ENCODE results near the gene GRIA4.

The GRIA4 gene

GRCh38 chr11:105673089-105673488 is 63.2 kb downstream of the GRIA4 start:
- Histone ChIP-seq H3K4me1 (ENCODE audit: control insufficient read depth, insufficient read depth, low read length) (no peaks in the 10 kb centered on the region), H3K4me3 (ENCODE audit: insufficient read depth, low read depth, low read length) (no peak overlapping the region), H3K9me3 (ENCODE audit: control insufficient read depth, low read length) (no peaks in the 10 kb centered on the region), H3K27ac (ENCODE audit: insufficient read depth, low read depth, low read length, poor library complexity, severe bottlenecking) (no peak overlapping the region), H3K27me3 (ENCODE audit: control insufficient read depth, insufficient read depth, low read length, poor library complexity, severe bottlenecking) (no peaks in the 10 kb centered on the region), H3K36me3 (ENCODE audit: control insufficient read depth, insufficient read depth, low read length) (no peaks in the 10 kb centered on the region)
- 34 to 35% methylated on average over 2 to 3 of the region's 3 CpGs for WGBS, 2 experiments

GRCh38 chr11:105689631-105690030 is 79.8 kb downstream of the GRIA4 start:
- no peaks in the 10 kb centered on the region for H3K27me3 ChIP-seq (ENCODE audit: control insufficient read depth, insufficient read depth, low read length, poor library complexity, severe bottlenecking)
- WGBS, 2 experiments, result 91 to 98% methylated on average over 2 of the region's 2 CpGs
- H3K9me3 ChIP-seq (ENCODE audit: control insufficient read depth, low read length), result no peaks in the 10 kb centered on the region
- no peaks in the 10 kb centered on the region for H3K4me1 ChIP-seq (ENCODE audit: control insufficient read depth, insufficient read depth, low read length)
- no peaks in the 10 kb centered on the region for H3K36me3 ChIP-seq (ENCODE audit: control insufficient read depth, insufficient read depth, low read length)
- H3K4me3 ChIP-seq (ENCODE audit: insufficient read depth, low read depth, low read length), result no peak overlapping the region
- H3K27ac ChIP-seq (ENCODE audit: insufficient read depth, low read depth, low read length, poor library complexity, severe bottlenecking), result no peak overlapping the region

GRCh38 chr11:105690467-105690866 is 80.6 kb downstream of the GRIA4 start:
- WGBS, 2 experiments, result 83% methylated on average over 1 of the region's 1 CpG; no CpG with 5 or more reads in 1 of the 2 experiments
- Histone ChIP-seq H3K36me3 (ENCODE audit: control insufficient read depth, insufficient read depth, low read length) (no peaks in the 10 kb centered on the region), H3K4me3 (ENCODE audit: insufficient read depth, low read depth, low read length) (no peak overlapping the region), H3K9me3 (ENCODE audit: control insufficient read depth, low read length) (no peaks in the 10 kb centered on the region), H3K4me1 (ENCODE audit: control insufficient read depth, insufficient read depth, low read length) (no peaks in the 10 kb centered on the region), H3K27me3 (ENCODE audit: control insufficient read depth, insufficient read depth, low read length, poor library complexity, severe bottlenecking) (no peaks in the 10 kb centered on the region), H3K27ac (ENCODE audit: insufficient read depth, low read depth, low read length, poor library complexity, severe bottlenecking) (no peak overlapping the region)

- H3K9me3 ChIP-seq (ENCODE audit: control insufficient read depth, low read length), result no peaks in the 10 kb centered on the region
- H3K4me1 ChIP-seq (ENCODE audit: control insufficient read depth, insufficient read depth, low read length), result no peaks in the 10 kb centered on the region
- no peak overlapping the region for H3K4me3 ChIP-seq (ENCODE audit: insufficient read depth, low read depth, low read length)
- no peak overlapping the region for H3K27ac ChIP-seq (ENCODE audit: insufficient read depth, low read depth, low read length, poor library complexity, severe bottlenecking)
- WGBS, 2 experiments, result 100% methylated on average over 2 of the region's 2 CpGs; no CpG with 5 or more reads in 1 of the 2 experiments
- no peaks in the 10 kb centered on the region for H3K27me3 ChIP-seq (ENCODE audit: control insufficient read depth, insufficient read depth, low read length, poor library complexity, severe bottlenecking)
- H3K36me3 ChIP-seq (ENCODE audit: control insufficient read depth, insufficient read depth, low read length), result no peaks in the 10 kb centered on the region
Measured at GRCh38 chr11:105693075-105693759, 83.3 kb downstream of the GRIA4 start.

- H3K27me3 ChIP-seq (ENCODE audit: control insufficient read depth, insufficient read depth, low read length, poor library complexity, severe bottlenecking), result no peaks in the 10 kb centered on the region
- no peaks in the 10 kb centered on the region for H3K9me3 ChIP-seq (ENCODE audit: control insufficient read depth, low read length)
- WGBS, 2 experiments, result 91 to 96% methylated on average over 1 to 2 of the region's 2 CpGs
- H3K4me3 ChIP-seq (ENCODE audit: insufficient read depth, low read depth, low read length), result no peak overlapping the region
- H3K36me3 ChIP-seq (ENCODE audit: control insufficient read depth, insufficient read depth, low read length), result no peaks in the 10 kb centered on the region
- no peak overlapping the region for H3K27ac ChIP-seq (ENCODE audit: insufficient read depth, low read depth, low read length, poor library complexity, severe bottlenecking)
- H3K4me1 ChIP-seq (ENCODE audit: control insufficient read depth, insufficient read depth, low read length), result no peaks in the 10 kb centered on the region
Measured at GRCh38 chr11:105696000-105696399, 86.1 kb downstream of the GRIA4 start.

- H3K36me3 ChIP-seq (ENCODE audit: control insufficient read depth, insufficient read depth, low read length), result no peaks in the 10 kb centered on the region
- no peak overlapping the region for H3K27ac ChIP-seq (ENCODE audit: insufficient read depth, low read depth, low read length, poor library complexity, severe bottlenecking)
- 50 to 57% methylated on average over 1 of the region's 1 CpG for WGBS, 2 experiments
- H3K9me3 ChIP-seq (ENCODE audit: control insufficient read depth, low read length), result no peaks in the 10 kb centered on the region
- H3K27me3 ChIP-seq (ENCODE audit: control insufficient read depth, insufficient read depth, low read length, poor library complexity, severe bottlenecking), result no peaks in the 10 kb centered on the region
- H3K4me3 ChIP-seq (ENCODE audit: insufficient read depth, low read depth, low read length), result no peak overlapping the region
- H3K4me1 ChIP-seq (ENCODE audit: control insufficient read depth, insufficient read depth, low read length), result no peaks in the 10 kb centered on the region
Measured at GRCh38 chr11:105697291-105697690, 87.4 kb downstream of the GRIA4 start.

GRCh38 chr11:105699203-105699602 is 89.3 kb downstream of the GRIA4 start:
- Histone ChIP-seq H3K27me3 (ENCODE audit: control insufficient read depth, insufficient read depth, low read length, poor library complexity, severe bottlenecking) (no peaks in the 10 kb centered on the region), H3K4me3 (ENCODE audit: insufficient read depth, low read depth, low read length) (no peak overlapping the region), H3K9me3 (ENCODE audit: control insufficient read depth, low read length) (no peaks in the 10 kb centered on the region), H3K4me1 (ENCODE audit: control insufficient read depth, insufficient read depth, low read length) (no peaks in the 10 kb centered on the region), H3K27ac (ENCODE audit: insufficient read depth, low read depth, low read length, poor library complexity, severe bottlenecking) (no peak overlapping the region), H3K36me3 (ENCODE audit: control insufficient read depth, insufficient read depth, low read length) (no peaks in the 10 kb centered on the region)
- WGBS, 2 experiments, result 92 to 100% methylated on average over 2 to 3 of the region's 3 CpGs

GRCh38 chr11:105700271-105700670 is 90.4 kb downstream of the GRIA4 start:
- Histone ChIP-seq H3K36me3 (ENCODE audit: control insufficient read depth, insufficient read depth, low read length) (no peaks in the 10 kb centered on the region), H3K27ac (ENCODE audit: insufficient read depth, low read depth, low read length, poor library complexity, severe bottlenecking) (no peak overlapping the region)

GRCh38 chr11:105701098-105701497 is 91.2 kb downstream of the GRIA4 start:
- H3K27ac ChIP-seq (ENCODE audit: insufficient read depth, low read depth, low read length, poor library complexity, severe bottlenecking), result no peak overlapping the region
- H3K36me3 ChIP-seq (ENCODE audit: control insufficient read depth, insufficient read depth, low read length), result no peaks in the 10 kb centered on the region
- no peak overlapping the region for H3K4me3 ChIP-seq (ENCODE audit: insufficient read depth, low read depth, low read length)
- H3K9me3 ChIP-seq (ENCODE audit: control insufficient read depth, low read length), result no peaks in the 10 kb centered on the region
- H3K27me3 ChIP-seq (ENCODE audit: control insufficient read depth, insufficient read depth, low read length, poor library complexity, severe bottlenecking), result no peaks in the 10 kb centered on the region
- WGBS, 2 experiments, result 94 to 97% methylated on average over 3 of the region's 3 CpGs
- no peaks in the 10 kb centered on the region for H3K4me1 ChIP-seq (ENCODE audit: control insufficient read depth, insufficient read depth, low read length)

More at GRCh38 chr11:105700271-105700670, 90.4 kb downstream of the GRIA4 start:
- Histone ChIP-seq H3K4me1 (ENCODE audit: control insufficient read depth, insufficient read depth, low read length) (no peaks in the 10 kb centered on the region), H3K27me3 (ENCODE audit: control insufficient read depth, insufficient read depth, low read length, poor library complexity, severe bottlenecking) (no peaks in the 10 kb centered on the region), H3K4me3 (ENCODE audit: insufficient read depth, low read depth, low read length) (no peak overlapping the region), H3K9me3 (ENCODE audit: control insufficient read depth, low read length) (no peaks in the 10 kb centered on the region)

- no peaks in the 10 kb centered on the region for H3K4me1 ChIP-seq (ENCODE audit: control insufficient read depth, insufficient read depth, low read length)
- no peaks in the 10 kb centered on the region for H3K9me3 ChIP-seq (ENCODE audit: control insufficient read depth, low read length)
- H3K4me3 ChIP-seq (ENCODE audit: insufficient read depth, low read depth, low read length), result no peak overlapping the region
- 93 to 100% methylated on average over 1 of the region's 2 CpGs for WGBS, 2 experiments
- H3K27ac ChIP-seq (ENCODE audit: insufficient read depth, low read depth, low read length, poor library complexity, severe bottlenecking), result no peak overlapping the region
- no peaks in the 10 kb centered on the region for H3K36me3 ChIP-seq (ENCODE audit: control insufficient read depth, insufficient read depth, low read length)
- no peaks in the 10 kb centered on the region for H3K27me3 ChIP-seq (ENCODE audit: control insufficient read depth, insufficient read depth, low read length, poor library complexity, severe bottlenecking)
Measured at GRCh38 chr11:105705786-105706530, 96.1 kb downstream of the GRIA4 start.

All from ectodermal cell (in vitro differentiated cells).